GM12878 (cell line): Measurements from ENCODE around the gene RRP15. TPM values are rescaled to one million over a fixed set of nuclear protein-coding genes. Genes with fewer than 3 reads are reported as not detected.

ENCODE experiments used
- ATAC-seq: fragments of 200-7000 bp; cut with Tn5 transposase; 3 replicates; pipeline ENCODE4 v1.9.1; 2020; ENCODE audit warnings: mild to moderate bottlenecking, moderate library complexity
- BruUV-seq: library from RNA; stranded (reverse); fragments of 400-500 nt; replicated peaks from 2 replicates; lab custom pipeline; 2021; lab: Mats Ljungman, UMichigan
- CTCF ChIA-PET: fragments of 300-600 bp; sonication (Branson Sonifier 250); formaldehyde crosslinking; extraction: SDS; loops from one replicate; lab custom pipeline; 2021; ENCODE audit warnings: inconsistent platforms; lab: Yijun Ruan, JAX
- POLR2A ChIA-PET: fragments of 350-600 bp; formaldehyde crosslinking; extraction: SDS; loops from one replicate; lab custom pipeline; 2021; ENCODE audit warnings: inconsistent platforms; lab: Charles Lee
- RAD21 ChIA-PET: fragments of 300-600 bp; sonication (Branson Sonifier 250); formaldehyde crosslinking; loops from one replicate; lab custom pipeline; 2023; ENCODE audit warnings: antibody characterized with exemption; ENCODE audit not compliant: unreplicated experiment; lab: Charles Lee
- SMC1A ChIA-PET: fragments of 300-600 bp; sonication (Branson Sonifier 250); formaldehyde crosslinking; loops from one replicate; lab custom pipeline; 2023; ENCODE audit not compliant: unreplicated experiment, uncharacterized antibody; lab: Charles Lee
- DNase-seq: peaks from one replicate; pipeline ENCODE4 v3.0.0-alpha.2; 2011; ENCODE audit warnings: low read depth, low spot score
- FAIRE-seq: peaks from 3 replicates; lab custom pipeline; 2011; peaks lifted over from hg19 to GRCh38; lab: Jason Lieb, UNC
- H2AFZ ChIP-seq: 2 replicates; pipeline ENCODE4 v1.6.0; 2011; ENCODE audit warnings: low read depth, low read length, control low read depth; ENCODE audit not compliant: control insufficient read depth
- H3K27ac ChIP-seq: 2 replicates; pipeline ENCODE4 v1.5.1; 2011; ENCODE audit warnings: control low read depth; ENCODE audit not compliant: control insufficient read depth, insufficient read depth
- H3K27me3 ChIP-seq, 2 experiments: replicated peaks in 1 of 2; 2 replicates each; pipeline versions ENCODE4 v1.6.0 to v1.6.1; 2011; ENCODE audit warnings: low read length in 1 of 2; ENCODE audit not compliant: control insufficient read depth in 2 of 2, insufficient read depth in 2 of 2
- H3K36me3 ChIP-seq, 2 experiments: 2 replicates each; pipeline ENCODE4 v1.5.1; 2011; ENCODE audit warnings: low read length in 1 of 2; ENCODE audit not compliant: control insufficient read depth in 2 of 2, insufficient read depth in 2 of 2
- H3K4me1 ChIP-seq: 2 replicates; pipeline ENCODE4 v1.6.1; 2011; ENCODE audit warnings: mild to moderate bottlenecking, low read length, moderate library complexity, mixed read lengths; ENCODE audit not compliant: control insufficient read depth, insufficient read depth
- H3K4me2 ChIP-seq: 2 replicates; pipeline ENCODE4 v1.6.0; 2011; ENCODE audit warnings: control low read depth; ENCODE audit not compliant: control insufficient read depth, insufficient read depth
- H3K4me3 ChIP-seq: fragments of 200-600 bp; sonication (generic); 2 replicates; pipeline ENCODE4 v1.5.1; 2016
- H3K79me2 ChIP-seq: 2 replicates; pipeline ENCODE4 v1.6.0; 2011; ENCODE audit warnings: low read length; ENCODE audit not compliant: control insufficient read depth, insufficient read depth
- H3K9ac ChIP-seq: 2 replicates; pipeline ENCODE4 v1.8.0; 2011; ENCODE audit warnings: low read length, control low read depth, mixed read lengths; ENCODE audit not compliant: control insufficient read depth, insufficient read depth
- H3K9me3 ChIP-seq: replicated peaks from 3 replicates; pipeline ENCODE4 v1.5.1; 2011; ENCODE audit warnings: mild to moderate bottlenecking, low read length; ENCODE audit not compliant: control insufficient read depth, insufficient read depth
- H4K20me1 ChIP-seq: 2 replicates; pipeline ENCODE4 v1.6.0; 2011; ENCODE audit not compliant: control insufficient read depth, insufficient read depth
- GABPA ChIP-seq: IDR thresholded peaks from 2 replicates; pipeline ENCODE4 v1.6.1; 2014; ENCODE audit warnings: antibody characterized with exemption, low read depth, mild to moderate bottlenecking, inconsistent platforms
- GATAD2B ChIP-seq: fragments of 450-650 bp; conservative IDR thresholded peaks from 2 replicates; pipeline ENCODE4 v1.6.1; 2017; ENCODE audit warnings: low read depth, mild to moderate bottlenecking, moderate library complexity
- WGBS: methylation state at CpG from one replicate; pipeline ENCODE4 v1.1.6; 2016; ENCODE audit warnings: low lambda C conversion rate; ENCODE audit not compliant: insufficient replicate concordance, insufficient coverage; ENCODE audit errors: missing lambda C conversion rate; 5-methylcytosine and 5-hydroxymethylcytosine counted together
- in situ Hi-C: fragments of 300-500 bp; cut with MboI; formaldehyde crosslinking; loops from 9 replicates; pipeline ENCODE4 v1.14.3; 2018; ENCODE audit warnings: mixed read lengths
- intact Hi-C: fragments of 100-400 bp; cut with micrococcal nuclease; formaldehyde crosslinking; loops from one replicate; pipeline ENCODE4 v1.14.2; 2022; ENCODE audit not compliant: unreplicated experiment
- polyA plus RNA-seq, 11 experiments: library from polyadenylated mRNA; depleted of rRNA in 4 of 11; unstranded in 6 of 11; stranded (reverse) in 5 of 11; fragments of >200 nt; fragmentation: Nextera tagmentation in 4 of 11; fragmentation: Illumina TruSeq in 1 of 11; extraction: Ambion mirVana in 4 of 11; extraction: Trizol in 1 of 11; gene quantifications; 1 replicate in 1 of 11; 2 replicates in 10 of 11; pipeline versions ENCODE4 v1.2.1 to v1.2.3, GENCODE V29; 2011 to 2016; ENCODE audit warnings: inconsistent platforms in 2 of 11, missing spikeins in 2 of 11, low read depth in 1 of 11
- total RNA-seq, 4 experiments: library from RNA; depleted of rRNA in 3 of 4; stranded (reverse); fragments of >200 nt in 3 of 4; fragmentation: Illumina TruSeq in 1 of 4; extraction: Trizol in 1 of 4; gene quantifications; 2 replicates each; pipeline versions ENCODE4 v1.2.1 to v1.2.3, GENCODE V29; 2013 to 2021
- TF ChIP-seq, protein P1 (sequence below), 3 experiments: IDR thresholded peaks in 2 of 3; conservative IDR thresholded peaks in 1 of 3; 2 replicates each; pipeline ENCODE4 v1.5.1; 2011; ENCODE audit warnings: low read depth in 3 of 3, low read length in 3 of 3, mild to moderate bottlenecking in 3 of 3, control low read depth in 2 of 3, moderate library complexity in 2 of 3, inconsistent platforms in 1 of 3, mixed read lengths in 1 of 3; ENCODE audit not compliant: control insufficient read depth in 2 of 3, insufficient read depth in 1 of 3; ENCODE audit errors: extremely low read depth in 1 of 3
- TF ChIP-seq, protein P2 (sequence below): IDR thresholded peaks from 2 replicates; pipeline ENCODE4 v1.6.1; 2011; ENCODE audit warnings: borderline replicate concordance, low read depth, mild to moderate bottlenecking, moderate library complexity, mixed read lengths, low read length; ENCODE audit not compliant: insufficient read depth; ENCODE audit errors: extremely low read length

RRP15 gene
- total and polyA plus RNA-seq, 10 of the 15 experiments (the other 5 are each of a cell fraction or from before 2014, with no cell fraction given), result 5.6 to 37.8 (median 19.1) TPM

DNA sequence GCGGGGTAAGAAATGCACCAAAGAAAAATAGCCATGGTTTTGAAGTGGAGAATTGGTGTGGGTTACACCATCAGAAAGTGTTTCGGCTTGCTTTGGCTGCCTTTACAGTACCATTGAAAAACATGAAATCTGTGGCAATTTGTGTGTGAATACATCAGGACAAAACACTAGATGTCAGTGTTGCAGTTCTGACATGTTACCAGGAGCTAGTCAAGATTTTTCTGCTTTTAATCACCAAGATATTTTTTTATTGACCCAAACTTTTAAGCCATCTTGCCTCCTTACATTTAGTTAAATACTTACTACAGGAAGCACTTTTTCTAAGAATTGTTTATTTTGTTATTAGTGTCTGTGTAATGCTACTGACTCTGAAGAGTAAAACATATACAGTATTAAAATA, 14.3 kb downstream of the RRP15 start (continued):
- TF ChIP-seq GABPA, result no peak
- TF ChIP-seq, protein P1, sequence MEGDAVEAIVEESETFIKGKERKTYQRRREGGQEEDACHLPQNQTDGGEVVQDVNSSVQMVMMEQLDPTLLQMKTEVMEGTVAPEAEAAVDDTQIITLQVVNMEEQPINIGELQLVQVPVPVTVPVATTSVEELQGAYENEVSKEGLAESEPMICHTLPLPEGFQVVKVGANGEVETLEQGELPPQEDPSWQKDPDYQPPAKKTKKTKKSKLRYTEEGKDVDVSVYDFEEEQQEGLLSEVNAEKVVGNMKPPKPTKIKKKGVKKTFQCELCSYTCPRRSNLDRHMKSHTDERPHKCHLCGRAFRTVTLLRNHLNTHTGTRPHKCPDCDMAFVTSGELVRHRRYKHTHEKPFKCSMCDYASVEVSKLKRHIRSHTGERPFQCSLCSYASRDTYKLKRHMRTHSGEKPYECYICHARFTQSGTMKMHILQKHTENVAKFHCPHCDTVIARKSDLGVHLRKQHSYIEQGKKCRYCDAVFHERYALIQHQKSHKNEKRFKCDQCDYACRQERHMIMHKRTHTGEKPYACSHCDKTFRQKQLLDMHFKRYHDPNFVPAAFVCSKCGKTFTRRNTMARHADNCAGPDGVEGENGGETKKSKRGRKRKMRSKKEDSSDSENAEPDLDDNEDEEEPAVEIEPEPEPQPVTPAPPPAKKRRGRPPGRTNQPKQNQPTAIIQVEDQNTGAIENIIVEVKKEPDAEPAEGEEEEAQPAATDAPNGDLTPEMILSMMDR (IDR thresholded peaks at IDR 0.05 in 2 of 3, conservative IDR thresholded peaks at IDR 0.05 in 1 of 3; ENCODE audit: control insufficient read depth in 2 of 3, extremely low read depth in 1 of 3, insufficient read depth in 1 of 3, low read depth in 3 of 3, low read length in 3 of 3), result peak; percentile 32 to 45 (median 41); a peak in 5 of 6 replicates
- TF ChIP-seq, protein P2, sequence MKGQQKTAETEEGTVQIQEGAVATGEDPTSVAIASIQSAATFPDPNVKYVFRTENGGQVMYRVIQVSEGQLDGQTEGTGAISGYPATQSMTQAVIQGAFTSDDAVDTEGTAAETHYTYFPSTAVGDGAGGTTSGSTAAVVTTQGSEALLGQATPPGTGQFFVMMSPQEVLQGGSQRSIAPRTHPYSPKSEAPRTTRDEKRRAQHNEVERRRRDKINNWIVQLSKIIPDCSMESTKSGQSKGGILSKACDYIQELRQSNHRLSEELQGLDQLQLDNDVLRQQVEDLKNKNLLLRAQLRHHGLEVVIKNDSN, result no peak

DNA sequence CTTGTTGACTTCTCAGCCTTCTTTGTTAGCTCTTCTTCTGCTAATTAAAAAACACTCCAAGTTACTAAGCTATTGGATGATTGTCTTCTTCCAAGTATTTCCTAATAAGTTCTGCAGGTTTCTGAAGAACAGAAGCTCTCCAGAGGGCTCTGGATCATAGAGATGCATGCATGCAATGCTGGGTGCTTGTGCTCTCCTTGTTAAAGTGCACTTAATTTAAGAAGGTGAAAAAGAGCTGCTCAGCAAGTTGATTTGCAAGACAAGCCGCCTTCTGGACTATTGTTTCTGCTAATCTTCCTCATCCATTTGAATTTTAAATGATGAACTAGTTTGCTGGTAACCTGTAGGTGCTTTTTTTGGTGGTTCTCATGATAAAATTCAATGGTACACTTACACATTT, 16.1 kb downstream of the RRP15 start:
- Histone ChIP-seq H3K4me2 (no peak overlapping the region), H3K9me3 (no peaks in the 10 kb centered on the region), H3K27me3 (no peaks in the 10 kb centered on the region), H3K4me1 (no peaks in the 10 kb centered on the region), H3K4me3 (no peak overlapping the region), H3K27ac (no peak overlapping the region), H3K36me3 (peaks cover 0 to 4% of the 10 kb centered on the region in 2 experiments; a peak in 2 of 4 replicates), H3K79me2 (no peaks in the 10 kb centered on the region; the same call in 1 of the 2 replicates), H4K20me1 (no peaks in the 10 kb centered on the region), H3K9ac (no peak overlapping the region), H2AFZ (no peak overlapping the region)
- WGBS, result 100% methylated on average over 1 of the region's 1 CpG
- ChIA-PET RAD21 (no interaction called here), CTCF (interaction anchor here (1.0 to 1.2 kb wide), 2 partner anchors 16 to 219 kb away, joined by 3 read pairs; partner anchors contain the start of gene RRP15), SMC1A (interaction anchor here (0.9 kb wide), 1 partner anchor 21 kb away, joined by 4 read pairs; no protein-coding TSS in a partner anchor), POLR2A (no interaction called here)
- BruUV-seq, result no TSS peak
- TF ChIP-seq GATAD2B, result no peak
- intact Hi-C loops (no loop called here), in situ Hi-C loops (no loop called here)
- no peak for FAIRE-seq
- no peak for ATAC-seq
- no peak for DNase-seq
